Fibroblast of skin of right quadriceps (primary cell): ENCODE measurements around the gene PSME4.
A peak's percentile ranks its signal among the peaks of the same experiment; 100 is the strongest.

Experiments used
- DNase-seq: peaks from one replicate; pipeline ENCODE4 v3.0.0-alpha.2; 2013

PSME4 gene

GRCh38 chr2:53970724-53971602 is at the start of gene PSME4:
TSS of gene PSME4 (minus strand) at chr2:53970993. CDS start at chr2:53970784, 209 bp downstream.
- DNase-seq: peak; percentile 91

GRCh38 chr2:54015798-54016699 is 45.3 kb upstream of the PSME4 start:
- peak; percentile 82 for DNase-seq

GRCh38 chr2:54013996-54014395 is 43.2 kb upstream of the PSME4 start:
- DNase-seq: no peak

- DNase-seq: no peak
These were observed 41.8 kb upstream of the PSME4 start for GRCh38 chr2:54012538-54013141.

GRCh38 chr2:54009549-54009948 is 38.8 kb upstream of the PSME4 start:
- DNase-seq: no peak

- DNase-seq: no peak
These were observed 37.6 kb upstream of the PSME4 start for GRCh38 chr2:54008439-54008838.

- peak; percentile 30 for DNase-seq
These were observed 29.7 kb upstream of the PSME4 start for GRCh38 chr2:54000524-54000923.

- DNase-seq: no peak
These were observed 29.3 kb upstream of the PSME4 start for GRCh38 chr2:54000122-54000521.

GRCh38 chr2:53998834-53999233 is 28.0 kb upstream of the PSME4 start:
- DNase-seq: no peak

GRCh38 chr2:53994818-53995808 is 24.3 kb upstream of the PSME4 start:
- DNase-seq: no peak

GRCh38 chr2:53991948-53992347 is 21.2 kb upstream of the PSME4 start:
- no peak for DNase-seq

GRCh38 chr2:53989210-53989862 is 18.5 kb upstream of the PSME4 start:
- DNase-seq: no peak

GRCh38 chr2:53987336-53987921 is 16.6 kb upstream of the PSME4 start:
- peak; percentile 24 for DNase-seq

- no peak for DNase-seq
These were observed 14.9 kb upstream of the PSME4 start for GRCh38 chr2:53985646-53986045.

- peak; percentile 32 for DNase-seq
These were observed 647 bp downstream of the PSME4 start for GRCh38 chr2:53969968-53970723.

- DNase-seq: peak; percentile 83
These were observed 1.4 kb downstream of the PSME4 start for GRCh38 chr2:53969285-53969967.

- DNase-seq: no peak
These were observed 5.7 kb downstream of the PSME4 start for GRCh38 chr2:53964987-53965687.

- no peak for DNase-seq
These were observed 6.4 kb downstream of the PSME4 start for GRCh38 chr2:53964257-53964952.
